PC-9 (cell line): ENCODE results near the gene INPP4A.
A peak's percentile ranks its signal among the peaks of the same experiment; 100 is the strongest.

Experiments used
- EZH2 ChIP-seq: fragments of 200-600 bp; sonication (generic); IDR thresholded peaks from 2 replicates; pipeline ENCODE4 v1.8.0; 2017; ENCODE audit warnings: antibody characterized with exemption, low read depth
- TF ChIP-seq, protein P1 (sequence below): fragments of 200-600 bp; sonication (generic); conservative IDR thresholded peaks from 2 replicates; pipeline ENCODE4 v1.6.1; 2017; ENCODE audit warnings: mixed run types, antibody characterized with exemption, mild to moderate bottlenecking, moderate library complexity

DNA sequence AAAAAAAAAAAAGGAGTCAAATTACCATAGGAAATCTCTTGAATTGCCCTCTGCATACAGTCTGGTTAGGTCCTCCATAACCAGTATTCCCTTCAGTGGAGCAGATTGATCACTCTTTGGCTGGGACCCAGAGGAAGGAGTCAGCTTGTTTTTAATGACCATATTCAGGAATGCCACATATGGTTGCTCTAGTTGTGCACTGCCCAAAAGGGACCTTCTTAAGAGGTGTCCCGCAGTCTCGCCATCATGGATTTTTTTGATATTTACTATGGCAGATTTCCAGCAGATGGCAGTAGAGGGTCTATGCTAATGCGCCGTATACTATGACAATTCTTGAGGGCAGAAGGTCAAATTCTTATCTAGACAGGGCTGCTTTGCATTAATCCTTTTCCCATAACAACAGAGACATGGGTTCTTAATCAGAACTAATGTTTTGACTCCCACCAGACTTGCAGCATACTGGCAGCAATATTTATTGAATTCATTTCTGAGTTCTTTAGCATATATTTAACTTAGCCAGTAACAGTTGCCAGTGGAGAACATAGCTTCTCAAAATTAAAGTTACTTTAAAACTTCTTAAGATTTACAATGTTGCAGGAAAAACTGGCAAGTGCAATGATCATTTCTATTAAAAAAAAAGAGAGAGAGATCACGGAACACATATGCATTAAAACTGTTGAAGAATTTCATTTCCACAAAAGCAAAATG, 31.8 kb upstream of the INPP4A start:
- TF ChIP-seq, protein P1, sequence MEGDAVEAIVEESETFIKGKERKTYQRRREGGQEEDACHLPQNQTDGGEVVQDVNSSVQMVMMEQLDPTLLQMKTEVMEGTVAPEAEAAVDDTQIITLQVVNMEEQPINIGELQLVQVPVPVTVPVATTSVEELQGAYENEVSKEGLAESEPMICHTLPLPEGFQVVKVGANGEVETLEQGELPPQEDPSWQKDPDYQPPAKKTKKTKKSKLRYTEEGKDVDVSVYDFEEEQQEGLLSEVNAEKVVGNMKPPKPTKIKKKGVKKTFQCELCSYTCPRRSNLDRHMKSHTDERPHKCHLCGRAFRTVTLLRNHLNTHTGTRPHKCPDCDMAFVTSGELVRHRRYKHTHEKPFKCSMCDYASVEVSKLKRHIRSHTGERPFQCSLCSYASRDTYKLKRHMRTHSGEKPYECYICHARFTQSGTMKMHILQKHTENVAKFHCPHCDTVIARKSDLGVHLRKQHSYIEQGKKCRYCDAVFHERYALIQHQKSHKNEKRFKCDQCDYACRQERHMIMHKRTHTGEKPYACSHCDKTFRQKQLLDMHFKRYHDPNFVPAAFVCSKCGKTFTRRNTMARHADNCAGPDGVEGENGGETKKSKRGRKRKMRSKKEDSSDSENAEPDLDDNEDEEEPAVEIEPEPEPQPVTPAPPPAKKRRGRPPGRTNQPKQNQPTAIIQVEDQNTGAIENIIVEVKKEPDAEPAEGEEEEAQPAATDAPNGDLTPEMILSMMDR = peak; percentile 92
- TF ChIP-seq EZH2 = no peak
